NT2/D1 (cell line): Measurements from ENCODE around the gene CRTC1.

Experiments used
- YY1 ChIP-seq: IDR thresholded peaks from 2 replicates; pipeline ENCODE4 v1.6.1; 2011; ENCODE audit not compliant: insufficient read length, insufficient read depth
- ZNF274 ChIP-seq: IDR thresholded peaks from 2 replicates; pipeline ENCODE4 v1.6.1; 2011; ENCODE audit warnings: mild to moderate bottlenecking, low read depth, low read length

GRCh38 chr19:18815673-18816072 is 132.2 kb downstream of the CRTC1 start:
- no peak for TF ChIP-seq YY1
- TF ChIP-seq ZNF274: no peak
